Measurements from ENCODE around the gene VIPR1. TPM values are rescaled to one million over a fixed set of nuclear protein-coding genes. Genes with fewer than 3 reads are reported as not detected.

Gene VIPR1
- 1 to 10 TPM; 5.9 to 6.5 TPM for total RNA-seq

GRCh38 chr3:42502429-42503250 is at the start of gene VIPR1:
TSS of gene VIPR1 (plus strand) at chr3:42502643. CDS start at chr3:42502736, 93 bp downstream.
- peak within 1 kb of the TSS; percentile 50 for H3K27ac Mint-ChIP-seq
- ChIA-PET POLR2A (interaction anchor here (0.7 to 1.9 kb wide), 9 partner anchors 10 to 1304 kb away, joined by 3 to 6 read pairs (median 5); partner anchors contain the start of genes CTNNB1, SEC22C and SS18L2), CTCF (interaction anchor here (0.6 to 3.2 kb wide), 26 partner anchors 9 to 379 kb away, joined by 3 to 76 read pairs (median 6); no protein-coding TSS in a partner anchor)
- H3K9me3 Mint-ChIP-seq, result no peaks in the 10 kb centered on the region
- intact Hi-C loops (cut with micrococcal nuclease), result loop anchor here (1.0 to 5.0 kb wide), 6 partner anchors 17 to 136 kb away; partner anchors contain the start of gene NKTR
- peaks cover 27% of the 10 kb centered on the region for H3K27me3 Mint-ChIP-seq
- peaks cover 44% of the 10 kb centered on the region for H3K4me1 Mint-ChIP-seq (ENCODE audit: low read depth)
- H3K4me3 Mint-ChIP-seq, result peak within 1 kb of the TSS; percentile 91
- peak; percentile 94 for DNase-seq
- H3K36me3 Mint-ChIP-seq, result no peaks in the 10 kb centered on the region

- H3K27me3 Mint-ChIP-seq, result peaks cover 11% of the 10 kb centered on the region
- ChIA-PET CTCF (no interaction called here), POLR2A (no interaction called here)
- intact Hi-C loops (cut with micrococcal nuclease), result no loop called here
- no peaks in the 10 kb centered on the region for H3K4me1 Mint-ChIP-seq (ENCODE audit: low read depth)
- peaks cover 9% of the 10 kb centered on the region for H3K9me3 Mint-ChIP-seq
- no peaks in the 10 kb centered on the region for H3K36me3 Mint-ChIP-seq
- no peak for DNase-seq
- H3K4me3 Mint-ChIP-seq, result no peak overlapping the region
- H3K27ac Mint-ChIP-seq, result no peak overlapping the region
Observed at GRCh38 chr3:42456211-42456610, 46.2 kb upstream of the VIPR1 start.

GRCh38 chr3:42459151-42459550 is 43.3 kb upstream of the VIPR1 start:
- intact Hi-C loops (cut with micrococcal nuclease), result no loop called here
- POLR2A ChIA-PET, result no interaction called here
- Mint-ChIP-seq H3K4me1 (ENCODE audit: low read depth) (no peaks in the 10 kb centered on the region), H3K27ac (no peak overlapping the region), H3K27me3 (peaks cover 11% of the 10 kb centered on the region), H3K4me3 (no peak overlapping the region), H3K9me3 (peaks cover 5% of the 10 kb centered on the region), H3K36me3 (no peaks in the 10 kb centered on the region)
- DNase-seq, result no peak
- CTCF ChIA-PET, result no interaction called here

- Mint-ChIP-seq H3K9me3 (no peaks in the 10 kb centered on the region), H3K27ac (no peak overlapping the region), H3K36me3 (no peaks in the 10 kb centered on the region), H3K4me1 (ENCODE audit: low read depth) (no peaks in the 10 kb centered on the region), H3K27me3 (peaks cover 8% of the 10 kb centered on the region), H3K4me3 (no peak overlapping the region)
- intact Hi-C loops (cut with micrococcal nuclease), result no loop called here
- ChIA-PET POLR2A (no interaction called here), CTCF (no interaction called here)
- no peak for DNase-seq
Observed at GRCh38 chr3:42461762-42462161, 40.7 kb upstream of the VIPR1 start.

GRCh38 chr3:42463093-42463492 is 39.4 kb upstream of the VIPR1 start:
- Mint-ChIP-seq H3K4me1 (ENCODE audit: low read depth) (no peaks in the 10 kb centered on the region), H3K36me3 (no peaks in the 10 kb centered on the region), H3K4me3 (no peak overlapping the region), H3K27me3 (peaks cover 8% of the 10 kb centered on the region), H3K9me3 (no peaks in the 10 kb centered on the region), H3K27ac (no peak overlapping the region)
- ChIA-PET CTCF (no interaction called here), POLR2A (no interaction called here)
- no peak for DNase-seq
- intact Hi-C loops (cut with micrococcal nuclease), result no loop called here

- POLR2A ChIA-PET, result no interaction called here
- H3K27me3 Mint-ChIP-seq, result peaks cover 2% of the 10 kb centered on the region
- no peaks in the 10 kb centered on the region for H3K4me1 Mint-ChIP-seq (ENCODE audit: low read depth)
- CTCF ChIA-PET, result no interaction called here
- no peaks in the 10 kb centered on the region for H3K36me3 Mint-ChIP-seq
- no peaks in the 10 kb centered on the region for H3K9me3 Mint-ChIP-seq
- intact Hi-C loops (cut with micrococcal nuclease), result no loop called here
- H3K27ac Mint-ChIP-seq, result no peak overlapping the region
- no peak for DNase-seq
- H3K4me3 Mint-ChIP-seq, result no peak overlapping the region
Observed at GRCh38 chr3:42468111-42468510, 34.3 kb upstream of the VIPR1 start.

GRCh38 chr3:42472555-42472954 is 29.9 kb upstream of the VIPR1 start:
- intact Hi-C loops (cut with micrococcal nuclease), result no loop called here

GRCh38 chr3:42473083-42473932 is 29.1 kb upstream of the VIPR1 start:
- Mint-ChIP-seq H3K27ac (no peak overlapping the region), H3K27me3 (peaks cover 2% of the 10 kb centered on the region), H3K4me1 (ENCODE audit: low read depth) (no peaks in the 10 kb centered on the region), H3K36me3 (no peaks in the 10 kb centered on the region), H3K4me3 (no peak overlapping the region), H3K9me3 (no peaks in the 10 kb centered on the region)
- no peak for DNase-seq
- CTCF ChIA-PET, result interaction anchor here (1.3 kb wide), 1 partner anchor 30 kb away, joined by 3 read pairs; no protein-coding TSS in a partner anchor
- POLR2A ChIA-PET, result no interaction called here
- intact Hi-C loops (cut with micrococcal nuclease), result no loop called here

More at GRCh38 chr3:42472555-42472954, 29.9 kb upstream of the VIPR1 start:
- no peaks in the 10 kb centered on the region for H3K4me1 Mint-ChIP-seq (ENCODE audit: low read depth)
- H3K27me3 Mint-ChIP-seq, result peaks cover 2% of the 10 kb centered on the region
- H3K36me3 Mint-ChIP-seq, result no peaks in the 10 kb centered on the region
- ChIA-PET POLR2A (no interaction called here), CTCF (no interaction called here)
- no peak for DNase-seq
- H3K27ac Mint-ChIP-seq, result no peak overlapping the region
- no peak overlapping the region for H3K4me3 Mint-ChIP-seq
- H3K9me3 Mint-ChIP-seq, result no peaks in the 10 kb centered on the region

- Mint-ChIP-seq H3K4me1 (ENCODE audit: low read depth) (no peaks in the 10 kb centered on the region), H3K9me3 (peaks cover 17% of the 10 kb centered on the region), H3K4me3 (no peak overlapping the region), H3K27ac (no peak overlapping the region), H3K36me3 (peaks cover 5% of the 10 kb centered on the region), H3K27me3 (peaks cover 6% of the 10 kb centered on the region)
- ChIA-PET POLR2A (no interaction called here), CTCF (interaction anchor here (1.8 kb wide), 1 partner anchor 25 kb away, joined by 6 read pairs; the partner anchor contains the start of gene VIPR1)
- intact Hi-C loops (cut with micrococcal nuclease), result no loop called here
- no peak for DNase-seq
Observed at GRCh38 chr3:42476225-42477125, 26.0 kb upstream of the VIPR1 start.

GRCh38 chr3:42477696-42478095 is 24.7 kb upstream of the VIPR1 start:
- ChIA-PET POLR2A (no interaction called here), CTCF (interaction anchor here (0.6 kb wide), 1 partner anchor 266 kb away, joined by 3 read pairs; no protein-coding TSS in a partner anchor)
- no peak for DNase-seq
- intact Hi-C loops (cut with micrococcal nuclease), result no loop called here
- H3K27ac Mint-ChIP-seq, result no peak overlapping the region
- H3K4me3 Mint-ChIP-seq, result no peak overlapping the region
- peaks cover 6% of the 10 kb centered on the region for H3K36me3 Mint-ChIP-seq
- H3K9me3 Mint-ChIP-seq, result peaks cover 27% of the 10 kb centered on the region
- no peaks in the 10 kb centered on the region for H3K4me1 Mint-ChIP-seq (ENCODE audit: low read depth)
- H3K27me3 Mint-ChIP-seq, result peaks cover 12% of the 10 kb centered on the region

GRCh38 chr3:42478830-42479229 is 23.6 kb upstream of the VIPR1 start:
- no peak for DNase-seq
- Mint-ChIP-seq H3K27ac (no peak overlapping the region), H3K36me3 (peaks cover 6% of the 10 kb centered on the region), H3K4me1 (ENCODE audit: low read depth) (no peaks in the 10 kb centered on the region), H3K4me3 (no peak overlapping the region), H3K9me3 (peaks cover 27% of the 10 kb centered on the region), H3K27me3 (peaks cover 12% of the 10 kb centered on the region)
- intact Hi-C loops (cut with micrococcal nuclease), result no loop called here
- ChIA-PET POLR2A (no interaction called here), CTCF (interaction anchor here (0.9 kb wide), 1 partner anchor 24 kb away, joined by 3 read pairs; the partner anchor contains the start of gene VIPR1)

Measured in activated CD4-positive, alpha-beta memory T cell treated with anti-CD3 and anti-CD28 coated beads for 36 hours (primary cell).